Measurements from ENCODE around the gene SLX9. TPM values are rescaled to one million over a fixed set of nuclear protein-coding genes. Genes with fewer than 3 reads are reported as not detected.

SLX9 gene
- total and polyA plus RNA-seq, 2 experiments from 2014 or later = 24.7 to 31.2 TPM

DNA sequence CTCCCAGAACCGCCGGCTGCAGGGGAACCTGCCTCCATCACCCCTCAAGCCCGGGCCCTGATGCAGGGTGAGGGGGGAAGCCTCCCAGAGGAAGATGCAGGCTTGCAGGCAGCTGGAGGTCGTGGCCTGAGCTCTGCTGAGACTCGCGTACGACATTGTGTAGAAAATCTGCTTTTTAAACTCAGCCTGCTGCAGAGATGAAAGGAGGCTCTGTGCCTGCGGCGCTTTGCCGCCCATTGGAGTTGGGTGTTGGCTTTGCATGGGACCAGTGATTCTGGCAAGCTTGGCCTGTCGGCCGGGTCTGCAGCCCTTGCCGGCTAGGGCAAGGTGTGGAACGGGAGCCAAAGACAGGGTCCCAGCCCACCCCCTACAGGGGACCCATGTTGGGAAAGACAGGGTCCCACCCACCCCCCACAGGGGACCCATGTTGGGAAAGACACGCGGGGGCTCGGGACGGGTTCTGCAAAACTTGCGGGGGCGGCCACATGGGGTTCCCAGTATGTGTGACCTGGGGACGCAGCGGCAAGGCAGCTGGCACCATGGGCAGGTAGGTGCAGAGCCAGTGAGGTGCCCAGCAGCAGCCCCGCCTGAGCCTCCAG is 55.6 kb downstream of the SLX9 start:
- H3K27ac ChIP-seq = no peak overlapping the region
- H3K4me3 ChIP-seq = no peak overlapping the region
- no peak for DNase-seq (ENCODE audit: low read depth in 1 of 2, low spot score in 1 of 2)
- no peaks in the 10 kb centered on the region for H3K9me3 ChIP-seq (ENCODE audit: low read depth)
- no peaks in the 10 kb centered on the region for H3K4me1 ChIP-seq (ENCODE audit: low read depth)
- no peaks in the 10 kb centered on the region for H3K36me3 ChIP-seq
- no peaks in the 10 kb centered on the region for H3K27me3 ChIP-seq
- TF ChIP-seq, protein P1, sequence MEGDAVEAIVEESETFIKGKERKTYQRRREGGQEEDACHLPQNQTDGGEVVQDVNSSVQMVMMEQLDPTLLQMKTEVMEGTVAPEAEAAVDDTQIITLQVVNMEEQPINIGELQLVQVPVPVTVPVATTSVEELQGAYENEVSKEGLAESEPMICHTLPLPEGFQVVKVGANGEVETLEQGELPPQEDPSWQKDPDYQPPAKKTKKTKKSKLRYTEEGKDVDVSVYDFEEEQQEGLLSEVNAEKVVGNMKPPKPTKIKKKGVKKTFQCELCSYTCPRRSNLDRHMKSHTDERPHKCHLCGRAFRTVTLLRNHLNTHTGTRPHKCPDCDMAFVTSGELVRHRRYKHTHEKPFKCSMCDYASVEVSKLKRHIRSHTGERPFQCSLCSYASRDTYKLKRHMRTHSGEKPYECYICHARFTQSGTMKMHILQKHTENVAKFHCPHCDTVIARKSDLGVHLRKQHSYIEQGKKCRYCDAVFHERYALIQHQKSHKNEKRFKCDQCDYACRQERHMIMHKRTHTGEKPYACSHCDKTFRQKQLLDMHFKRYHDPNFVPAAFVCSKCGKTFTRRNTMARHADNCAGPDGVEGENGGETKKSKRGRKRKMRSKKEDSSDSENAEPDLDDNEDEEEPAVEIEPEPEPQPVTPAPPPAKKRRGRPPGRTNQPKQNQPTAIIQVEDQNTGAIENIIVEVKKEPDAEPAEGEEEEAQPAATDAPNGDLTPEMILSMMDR (IDR thresholded peaks at IDR 0.05; ENCODE audit: low read depth, low read length) = no peak

DNA sequence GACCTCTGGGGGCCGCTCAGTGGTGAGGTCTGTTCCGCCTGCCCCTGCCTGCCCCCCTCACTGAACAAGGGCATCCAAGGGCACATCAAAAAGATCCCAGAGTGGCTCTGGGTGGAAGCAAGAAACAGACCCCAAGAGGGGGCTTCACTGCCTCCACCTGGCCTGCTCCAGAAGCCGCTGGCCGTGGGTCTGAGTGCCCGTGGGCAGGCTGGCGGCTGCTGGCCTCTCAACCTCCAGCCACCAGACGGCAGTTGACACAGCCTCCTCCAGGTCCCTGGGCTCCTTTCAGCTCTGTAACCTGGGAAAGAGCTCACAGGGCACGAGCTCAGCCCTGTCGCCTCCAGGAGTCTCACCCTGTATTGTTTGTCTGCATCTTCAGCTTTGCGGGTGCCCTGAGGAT is 56.3 kb downstream of the SLX9 start:
- Histone ChIP-seq H3K36me3 (no peaks in the 10 kb centered on the region), H3K27ac (no peak overlapping the region), H3K4me1 (ENCODE audit: low read depth) (no peaks in the 10 kb centered on the region), H3K9me3 (ENCODE audit: low read depth) (no peaks in the 10 kb centered on the region), H3K4me3 (no peak overlapping the region), H3K27me3 (no peaks in the 10 kb centered on the region)
- no peak for DNase-seq (ENCODE audit: low read depth in 1 of 2, low spot score in 1 of 2)
- TF ChIP-seq, protein P1 (IDR thresholded peaks at IDR 0.05; ENCODE audit: low read depth, low read length) = no peak

DNA sequence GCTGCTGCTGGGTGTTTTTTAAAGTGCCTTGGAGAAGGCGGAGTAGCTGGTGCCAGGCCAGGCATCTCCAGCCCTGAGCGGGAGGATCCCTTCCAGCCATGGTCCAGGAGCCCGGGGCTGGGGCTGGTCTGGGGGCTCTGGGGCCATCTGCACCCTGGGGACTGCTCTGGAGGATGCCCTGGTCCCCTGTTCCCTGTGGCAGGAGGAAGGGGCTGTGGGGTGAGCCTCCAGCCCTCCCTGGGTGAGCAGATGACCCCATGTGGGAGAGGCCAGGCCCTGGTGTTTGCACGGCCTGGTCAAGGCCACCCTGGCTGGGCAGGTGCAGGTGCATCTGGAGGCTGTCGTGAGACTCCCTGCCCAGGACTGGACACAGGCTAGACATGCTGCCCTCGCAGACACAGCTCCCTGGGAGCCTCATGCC is 56.7 kb downstream of the SLX9 start:
- TF ChIP-seq, protein P1 (IDR thresholded peaks at IDR 0.05; ENCODE audit: low read depth, low read length) = no peak
- no peak overlapping the region for H3K27ac ChIP-seq
- H3K4me1 ChIP-seq (ENCODE audit: low read depth) = no peaks in the 10 kb centered on the region
- no peaks in the 10 kb centered on the region for H3K9me3 ChIP-seq (ENCODE audit: low read depth)
- no peaks in the 10 kb centered on the region for H3K36me3 ChIP-seq
- no peaks in the 10 kb centered on the region for H3K27me3 ChIP-seq
- no peak for DNase-seq (ENCODE audit: low read depth in 1 of 2, low spot score in 1 of 2)
- no peak overlapping the region for H3K4me3 ChIP-seq

DNA sequence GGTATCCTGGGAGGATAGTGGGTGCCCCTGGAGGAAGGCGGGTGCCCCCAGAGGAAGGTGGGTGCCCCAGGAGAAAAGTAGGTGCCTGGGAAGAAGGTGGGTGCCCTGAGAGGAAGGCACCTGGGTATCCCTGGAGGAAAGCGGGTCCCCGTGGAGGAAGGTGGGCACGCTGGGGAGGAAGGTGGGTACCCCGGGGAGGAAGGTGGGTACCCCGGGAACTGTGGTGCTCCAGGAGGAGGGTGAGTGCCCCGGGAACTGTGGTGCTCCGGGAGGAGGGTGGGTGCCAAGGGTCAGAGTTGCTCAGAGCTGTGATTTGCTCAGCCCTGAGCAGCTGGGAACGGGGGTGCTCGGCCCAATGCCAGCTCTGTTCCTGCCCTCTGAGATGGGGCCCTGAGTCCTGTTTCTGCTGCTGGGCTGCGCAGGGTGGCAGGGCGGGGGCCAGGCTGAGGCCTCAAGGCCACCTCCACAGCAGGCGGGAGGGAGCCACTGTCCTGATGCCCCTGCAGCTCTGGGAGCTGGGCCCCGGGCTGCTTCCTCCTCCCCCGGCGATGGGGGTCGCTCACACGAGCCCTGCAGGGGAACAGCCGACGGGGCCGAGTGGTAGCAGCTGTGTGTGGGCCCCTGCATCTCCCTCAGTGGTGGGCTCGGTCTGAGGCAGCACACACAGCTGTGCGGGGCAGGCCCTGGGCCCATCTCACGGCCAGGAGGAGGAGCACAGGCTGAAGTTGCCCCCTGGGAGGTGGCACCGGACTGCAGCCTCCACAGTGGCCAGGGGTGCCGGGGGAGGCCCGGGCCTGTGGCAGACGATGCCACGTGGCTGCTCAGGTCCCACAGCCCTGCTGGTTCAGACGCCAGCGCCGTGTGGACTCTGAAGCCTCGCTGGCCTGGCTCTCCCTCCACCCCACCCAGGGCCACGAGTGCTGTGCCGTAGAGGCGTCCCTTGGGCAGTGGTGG is 57.4 kb downstream of the SLX9 start:
- DNase-seq (ENCODE audit: low read depth in 1 of 2, low spot score in 1 of 2) = no peak
- Histone ChIP-seq H3K27ac (no peak overlapping the region), H3K36me3 (no peaks in the 10 kb centered on the region), H3K27me3 (no peaks in the 10 kb centered on the region), H3K4me3 (no peak overlapping the region), H3K9me3 (ENCODE audit: low read depth) (no peaks in the 10 kb centered on the region), H3K4me1 (ENCODE audit: low read depth) (no peaks in the 10 kb centered on the region)
- TF ChIP-seq, protein P1 (IDR thresholded peaks at IDR 0.05; ENCODE audit: low read depth, low read length) = no peak

DNA sequence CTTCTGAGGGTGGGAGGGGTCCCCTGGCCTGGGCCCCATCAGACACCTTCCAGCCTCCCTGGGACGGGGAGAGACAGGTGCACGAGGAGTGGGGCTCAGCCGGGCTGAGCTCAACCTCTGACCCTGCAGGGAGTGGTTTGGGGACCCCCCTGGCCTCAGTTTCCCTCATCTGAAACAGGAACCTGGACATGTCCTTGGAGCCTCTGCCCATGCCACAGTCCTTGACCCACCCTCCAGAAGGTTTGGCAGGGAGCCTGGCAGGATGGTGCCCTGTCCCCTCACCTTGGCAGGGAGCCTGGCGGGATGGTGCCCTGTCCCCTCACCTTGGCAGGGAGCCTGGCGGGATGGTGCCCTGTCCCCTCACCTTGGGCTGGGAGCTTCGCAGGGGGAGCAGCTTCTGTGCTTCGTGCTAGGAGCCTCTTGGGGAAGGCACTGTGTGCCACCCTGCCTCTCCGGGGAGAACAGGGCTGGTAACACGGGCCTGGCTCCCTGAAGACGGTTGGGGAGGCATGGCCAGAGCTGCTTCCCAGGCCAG is 58.3 kb downstream of the SLX9 start:
- Histone ChIP-seq H3K4me3 (no peak overlapping the region), H3K27ac (no peak overlapping the region), H3K4me1 (ENCODE audit: low read depth) (no peaks in the 10 kb centered on the region), H3K36me3 (no peaks in the 10 kb centered on the region), H3K27me3 (no peaks in the 10 kb centered on the region), H3K9me3 (ENCODE audit: low read depth) (no peaks in the 10 kb centered on the region)
- TF ChIP-seq, protein P1 (IDR thresholded peaks at IDR 0.05; ENCODE audit: low read depth, low read length) = no peak
- DNase-seq (ENCODE audit: low read depth in 1 of 2, low spot score in 1 of 2) = no peak

Measured in cardiac muscle cell (in vitro differentiated cells and primary cell).